Measurements from ENCODE around the gene SPRY4. TPM values are rescaled to one million over a fixed set of nuclear protein-coding genes. Genes with fewer than 3 reads are reported as not detected.

SPRY4 gene
- total and polyA plus RNA-seq, 2 of the 13 experiments (the other 11 are each of a cell fraction or from before 2014, with no cell fraction given) = 8.9 to 17.8 TPM

GRCh38 chr5:142327111-142327842 is 2.5 kb upstream of the SPRY4 start (continued):
- TF ChIP-seq MXI1 (IDR thresholded peaks at IDR 0.05; ENCODE audit: borderline replicate concordance, low read depth, low read length) (no peak), ZBTB33 (CRISPR knock-in tag; IDR thresholded peaks at IDR 0.05) (no peak), ZNF101 (CRISPR knock-in tag; IDR thresholded peaks at IDR 0.05; ENCODE audit: borderline replicate concordance, low read depth) (no peak), THRA (CRISPR knock-in tag; IDR thresholded peaks at IDR 0.05; ENCODE audit: borderline replicate concordance) (no peak), ATM (IDR thresholded peaks at IDR 0.05; ENCODE audit: borderline replicate concordance) (no peak), ZNF589 (CRISPR knock-in tag; conservative IDR thresholded peaks at IDR 0.05) (no peak), ZNF180 (CRISPR knock-in tag; IDR thresholded peaks at IDR 0.05; ENCODE audit: borderline replicate concordance, low read depth) (no peak), SAP130 (CRISPR knock-in tag; IDR thresholded peaks at IDR 0.05; ENCODE audit: low read depth) (peak; percentile 20; the same call in 1 of the 2 replicates)
- TF ChIP-seq, protein P1, sequence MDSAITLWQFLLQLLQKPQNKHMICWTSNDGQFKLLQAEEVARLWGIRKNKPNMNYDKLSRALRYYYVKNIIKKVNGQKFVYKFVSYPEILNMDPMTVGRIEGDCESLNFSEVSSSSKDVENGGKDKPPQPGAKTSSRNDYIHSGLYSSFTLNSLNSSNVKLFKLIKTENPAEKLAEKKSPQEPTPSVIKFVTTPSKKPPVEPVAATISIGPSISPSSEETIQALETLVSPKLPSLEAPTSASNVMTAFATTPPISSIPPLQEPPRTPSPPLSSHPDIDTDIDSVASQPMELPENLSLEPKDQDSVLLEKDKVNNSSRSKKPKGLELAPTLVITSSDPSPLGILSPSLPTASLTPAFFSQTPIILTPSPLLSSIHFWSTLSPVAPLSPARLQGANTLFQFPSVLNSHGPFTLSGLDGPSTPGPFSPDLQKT (CRISPR knock-in tag; IDR thresholded peaks at IDR 0.05; ENCODE audit: borderline replicate concordance) = no peak
- TF ChIP-seq, protein P2, sequence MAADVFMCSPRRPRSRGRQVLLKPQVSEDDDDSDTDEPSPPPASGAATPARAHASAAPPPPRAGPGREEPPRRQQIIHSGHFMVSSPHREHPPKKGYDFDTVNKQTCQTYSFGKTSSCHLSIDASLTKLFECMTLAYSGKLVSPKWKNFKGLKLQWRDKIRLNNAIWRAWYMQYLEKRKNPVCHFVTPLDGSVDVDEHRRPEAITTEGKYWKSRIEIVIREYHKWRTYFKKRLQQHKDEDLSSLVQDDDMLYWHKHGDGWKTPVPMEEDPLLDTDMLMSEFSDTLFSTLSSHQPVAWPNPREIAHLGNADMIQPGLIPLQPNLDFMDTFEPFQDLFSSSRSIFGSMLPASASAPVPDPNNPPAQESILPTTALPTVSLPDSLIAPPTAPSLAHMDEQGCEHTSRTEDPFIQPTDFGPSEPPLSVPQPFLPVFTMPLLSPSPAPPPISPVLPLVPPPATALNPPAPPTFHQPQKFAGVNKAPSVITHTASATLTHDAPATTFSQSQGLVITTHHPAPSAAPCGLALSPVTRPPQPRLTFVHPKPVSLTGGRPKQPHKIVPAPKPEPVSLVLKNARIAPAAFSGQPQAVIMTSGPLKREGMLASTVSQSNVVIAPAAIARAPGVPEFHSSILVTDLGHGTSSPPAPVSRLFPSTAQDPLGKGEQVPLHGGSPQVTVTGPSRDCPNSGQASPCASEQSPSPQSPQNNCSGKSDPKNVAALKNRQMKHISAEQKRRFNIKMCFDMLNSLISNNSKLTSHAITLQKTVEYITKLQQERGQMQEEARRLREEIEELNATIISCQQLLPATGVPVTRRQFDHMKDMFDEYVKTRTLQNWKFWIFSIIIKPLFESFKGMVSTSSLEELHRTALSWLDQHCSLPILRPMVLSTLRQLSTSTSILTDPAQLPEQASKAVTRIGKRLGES (CRISPR knock-in tag; IDR thresholded peaks at IDR 0.05; ENCODE audit: borderline replicate concordance) = no peak
- TF ChIP-seq, protein P3, sequence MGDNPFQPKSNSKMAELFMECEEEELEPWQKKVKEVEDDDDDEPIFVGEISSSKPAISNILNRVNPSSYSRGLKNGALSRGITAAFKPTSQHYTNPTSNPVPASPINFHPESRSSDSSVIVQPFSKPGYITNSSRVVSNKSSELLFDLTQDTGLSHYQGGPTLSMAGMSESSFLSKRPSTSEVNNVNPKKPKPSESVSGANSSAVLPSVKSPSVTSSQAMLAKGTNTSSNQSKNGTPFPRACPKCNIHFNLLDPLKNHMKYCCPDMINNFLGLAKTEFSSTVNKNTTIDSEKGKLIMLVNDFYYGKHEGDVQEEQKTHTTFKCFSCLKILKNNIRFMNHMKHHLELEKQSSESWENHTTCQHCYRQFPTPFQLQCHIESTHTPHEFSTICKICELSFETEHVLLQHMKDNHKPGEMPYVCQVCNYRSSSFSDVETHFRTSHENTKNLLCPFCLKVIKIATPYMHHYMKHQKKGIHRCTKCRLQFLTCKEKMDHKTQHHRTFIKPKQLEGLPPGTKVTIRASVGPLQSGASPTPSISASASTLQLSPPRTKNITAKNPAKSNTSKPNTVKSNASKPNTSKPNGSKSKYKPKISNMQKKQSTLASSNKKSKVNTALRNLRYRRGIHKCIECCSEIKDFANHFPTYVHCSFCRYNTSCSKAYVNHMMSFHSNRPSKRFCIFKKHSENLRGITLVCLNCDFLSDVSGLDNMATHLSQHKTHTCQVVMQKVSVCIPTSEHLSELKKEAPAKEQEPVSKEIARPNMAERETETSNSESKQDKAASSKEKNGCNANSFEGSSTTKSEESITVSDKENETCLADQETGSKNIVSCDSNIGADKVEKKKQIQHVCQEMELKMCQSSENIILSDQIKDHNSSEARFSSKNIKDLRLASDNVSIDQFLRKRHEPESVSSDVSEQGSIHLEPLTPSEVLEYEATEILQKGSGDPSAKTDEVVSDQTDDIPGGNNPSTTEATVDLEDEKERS (CRISPR knock-in tag; IDR thresholded peaks at IDR 0.05) = no peak
- TF ChIP-seq, protein P4, sequence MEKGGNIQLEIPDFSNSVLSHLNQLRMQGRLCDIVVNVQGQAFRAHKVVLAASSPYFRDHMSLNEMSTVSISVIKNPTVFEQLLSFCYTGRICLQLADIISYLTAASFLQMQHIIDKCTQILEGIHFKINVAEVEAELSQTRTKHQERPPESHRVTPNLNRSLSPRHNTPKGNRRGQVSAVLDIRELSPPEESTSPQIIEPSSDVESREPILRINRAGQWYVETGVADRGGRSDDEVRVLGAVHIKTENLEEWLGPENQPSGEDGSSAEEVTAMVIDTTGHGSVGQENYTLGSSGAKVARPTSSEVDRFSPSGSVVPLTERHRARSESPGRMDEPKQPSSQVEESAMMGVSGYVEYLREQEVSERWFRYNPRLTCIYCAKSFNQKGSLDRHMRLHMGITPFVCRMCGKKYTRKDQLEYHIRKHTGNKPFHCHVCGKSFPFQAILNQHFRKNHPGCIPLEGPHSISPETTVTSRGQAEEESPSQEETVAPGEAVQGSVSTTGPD (CRISPR knock-in tag; IDR thresholded peaks at IDR 0.05) = no peak

All from HepG2 (cell line).